DOHH2 (cell line): ENCODE data around the gene ZIC1.

Experiments
- H3F3A ChIP-seq: fragments of 200-600 bp; sonication (generic), shearing (Covaris generic); 2 replicates; pipeline ENCODE4 v1.6.0; 2016; ENCODE audit warnings: antibody characterized with exemption, mild to moderate bottlenecking; ENCODE audit not compliant: control insufficient read depth, insufficient read depth
- H3K27ac ChIP-seq: fragments of 200-600 bp; sonication (generic); 2 replicates; pipeline ENCODE4 v1.5.1; 2014; ENCODE audit warnings: low read depth, mild to moderate bottlenecking, low read length, moderate library complexity
- H3K27me3 ChIP-seq: fragments of 200-600 bp; sonication (generic); 2 replicates; pipeline ENCODE4 v1.6.1; 2014; ENCODE audit warnings: mild to moderate bottlenecking, low read length, mixed read lengths; ENCODE audit not compliant: control insufficient read depth
- H3K36me3 ChIP-seq: fragments of 200-600 bp; sonication (generic); 2 replicates; pipeline ENCODE4 v1.6.1; 2014; ENCODE audit warnings: mild to moderate bottlenecking, low read length, moderate library complexity, mixed read lengths; ENCODE audit not compliant: control insufficient read depth
- H3K4me1 ChIP-seq: fragments of 200-600 bp; sonication (generic); 2 replicates; pipeline ENCODE4 v1.6.1; 2014; ENCODE audit warnings: mild to moderate bottlenecking, low read length, mixed read lengths; ENCODE audit not compliant: control insufficient read depth
- H3K4me2 ChIP-seq: fragments of 200-600 bp; sonication (generic); 2 replicates; pipeline ENCODE4 v1.6.0; 2014; ENCODE audit warnings: mild to moderate bottlenecking, low read length, moderate library complexity
- H3K4me3 ChIP-seq: fragments of 200-600 bp; sonication (generic); 2 replicates; pipeline ENCODE4 v1.5.1; 2014; ENCODE audit warnings: mild to moderate bottlenecking, low read length, mixed read lengths
- H3K79me2 ChIP-seq: fragments of 200-600 bp; sonication (generic); 2 replicates; pipeline ENCODE4 v1.6.1; 2014; ENCODE audit warnings: mild to moderate bottlenecking, low read length, mixed read lengths; ENCODE audit not compliant: control insufficient read depth
- H3K9me2 ChIP-seq: fragments of 200-600 bp; sonication (generic); replicated peaks from 2 replicates; pipeline ENCODE4 v1.6.1; 2014; ENCODE audit warnings: mild to moderate bottlenecking, low read length, mixed read lengths; ENCODE audit not compliant: control insufficient read depth
- H3K9me3 ChIP-seq: fragments of 200-600 bp; sonication (generic); 2 replicates; pipeline ENCODE4 v1.6.1; 2014; ENCODE audit warnings: antibody characterized with exemption, low read length, mixed read lengths; ENCODE audit not compliant: control insufficient read depth, insufficient read depth
- H4K20me1 ChIP-seq: fragments of 200-600 bp; sonication (generic); 2 replicates; pipeline ENCODE4 v1.6.0; 2014; ENCODE audit warnings: low read depth, mild to moderate bottlenecking, antibody characterized with exemption, low read length, moderate library complexity; ENCODE audit not compliant: control insufficient read depth, insufficient read depth
- CTCF ChIP-seq: fragments of 200-600 bp; sonication (generic); IDR thresholded peaks from one replicate; pipeline ENCODE4 v1.5.1; 2014; ENCODE audit warnings: antibody characterized with exemption, mild to moderate bottlenecking, low read depth, low read length; ENCODE audit not compliant: poor library complexity, severe bottlenecking
- EZH2phosphoT487 ChIP-seq: fragments of 200-600 bp; sonication (generic); IDR thresholded peaks from 2 replicates; pipeline ENCODE4 v1.6.1; 2017; ENCODE audit warnings: borderline replicate concordance, mild to moderate bottlenecking, antibody characterized with exemption, low read length, moderate library complexity, mixed read lengths

ZIC1 gene

GRCh38 chr3:147458995-147459704, 50.0 kb downstream of the ZIC1 start:
- Histone ChIP-seq H3K27ac (no peak overlapping the region), H3K4me2 (no peak overlapping the region), H3K4me3 (no peak overlapping the region), H3K4me1 (no peaks in the 10 kb centered on the region), H3K36me3 (no peaks in the 10 kb centered on the region), H3K79me2 (no peaks in the 10 kb centered on the region), H3K9me3 (no peaks in the 10 kb centered on the region), H3K27me3 (no peaks in the 10 kb centered on the region), H3F3A (no peaks in the 10 kb centered on the region), H4K20me1 (no peaks in the 10 kb centered on the region), H3K9me2 (no peaks in the 10 kb centered on the region)
- no peak for TF ChIP-seq CTCF
- TF ChIP-seq EZH2phosphoT487 = no peak

DNA sequence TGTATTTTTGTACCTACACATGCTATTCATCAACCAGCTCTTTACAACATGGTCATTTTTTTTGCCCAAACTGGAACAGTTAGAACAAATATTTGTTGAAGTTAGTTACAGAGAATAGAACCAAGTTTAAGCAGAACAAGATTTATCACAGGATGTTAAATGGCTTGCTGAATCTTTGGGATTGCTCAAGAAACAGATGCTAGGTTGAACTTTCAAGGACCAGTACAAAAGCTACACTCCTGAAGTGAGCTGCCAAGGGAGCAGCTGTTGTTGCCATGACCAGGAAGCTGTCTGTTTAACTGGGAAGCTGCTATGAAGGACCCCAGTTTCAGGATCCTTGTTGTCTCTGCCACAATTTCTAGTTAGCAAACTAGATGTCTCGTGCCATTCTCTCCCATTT, 53.7 kb downstream of the ZIC1 start:
- Histone ChIP-seq H3K4me1 (no peaks in the 10 kb centered on the region), H3K9me3 (no peaks in the 10 kb centered on the region), H4K20me1 (no peaks in the 10 kb centered on the region), H3K79me2 (no peaks in the 10 kb centered on the region), H3K9me2 (no peaks in the 10 kb centered on the region), H3K4me3 (no peak overlapping the region), H3F3A (no peaks in the 10 kb centered on the region), H3K27me3 (no peaks in the 10 kb centered on the region), H3K36me3 (no peaks in the 10 kb centered on the region), H3K4me2 (no peak overlapping the region), H3K27ac (no peak overlapping the region)
- TF ChIP-seq EZH2phosphoT487 (no peak), CTCF (no peak)
